HG02678 (cell line): Measurements from ENCODE around the gene MTHFD2L.
A peak's percentile ranks its signal among the peaks of the same experiment; 100 is the strongest.
"Not testable (repeated sequence)": the region's sequence is repeated elsewhere in the genome, so short reads cannot be mapped to it uniquely, and the experiment has no call there.

Source experiments
- ATAC-seq: cut with Tn5 transposase; IDR thresholded peaks from one replicate; pipeline ENCODE4 v1.9.1; 2021; ENCODE audit warnings: mild to moderate bottlenecking, moderate library complexity; ENCODE audit not compliant: unreplicated experiment

MTHFD2L gene

DNA sequence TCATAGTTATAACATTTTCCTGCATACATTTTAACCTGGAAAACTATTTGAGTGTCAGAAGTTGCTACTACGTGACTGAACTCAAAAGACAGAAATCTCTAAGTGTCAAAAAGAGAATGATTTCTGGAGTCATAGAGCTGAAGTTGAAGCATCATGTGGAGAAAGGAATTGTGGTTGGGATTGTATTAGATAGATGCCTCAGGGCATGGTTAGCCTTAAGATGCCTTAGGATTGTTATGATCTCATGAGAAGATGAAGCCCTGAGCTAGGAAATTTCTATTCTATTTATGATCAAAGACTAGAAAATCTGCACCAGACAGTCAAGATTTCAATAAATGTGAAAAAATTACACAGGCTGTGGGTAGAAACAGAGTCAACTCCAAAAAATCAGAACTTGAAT lies 170.6 kb downstream of the MTHFD2L start:
- ATAC-seq = no peak

DNA sequence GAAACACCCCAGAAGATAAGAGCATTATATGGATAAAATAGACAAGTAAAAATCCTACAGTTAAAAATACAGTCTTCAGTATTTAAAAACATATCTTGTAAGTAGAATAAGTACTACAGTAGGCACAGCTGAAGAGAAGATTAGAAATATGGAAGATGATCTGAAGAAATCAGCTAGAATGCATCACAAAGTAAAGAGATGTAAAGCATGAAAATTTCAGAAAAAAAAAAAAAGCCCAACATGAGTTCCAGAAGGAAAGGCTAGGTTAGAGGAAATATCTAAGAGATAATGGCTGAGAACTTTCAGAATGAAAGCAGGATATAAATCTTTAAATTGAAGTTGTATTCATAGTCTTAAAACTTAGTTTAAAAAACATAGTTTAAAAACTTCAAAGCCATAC lies 171.4 kb downstream of the MTHFD2L start:
- ATAC-seq = no peak

DNA sequence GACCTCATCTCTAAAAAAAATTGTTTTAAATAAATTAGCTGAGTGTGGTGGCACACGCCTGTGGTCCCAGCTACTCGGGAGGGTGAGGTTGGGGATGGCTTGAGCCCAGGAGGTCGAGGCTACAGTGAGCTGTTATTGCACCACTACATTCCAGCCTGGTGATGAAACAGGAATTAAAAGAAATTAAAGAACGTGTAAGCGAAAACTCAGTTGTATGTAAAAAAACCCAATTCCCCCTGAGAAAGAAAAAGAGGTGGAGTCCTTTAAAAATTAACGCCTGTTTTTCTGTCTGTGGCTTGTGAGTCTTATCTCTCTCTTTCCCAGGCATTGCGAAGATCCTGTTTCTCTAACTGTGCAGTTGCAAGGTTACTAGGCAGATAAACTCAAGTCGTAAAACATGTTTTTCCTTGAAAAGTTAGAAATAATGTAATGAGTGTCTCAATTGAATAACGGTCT lies 172.4 kb downstream of the MTHFD2L start:
- no peak for ATAC-seq

GRCh38 chr4:74331252-74331651 lies 173.3 kb downstream of the MTHFD2L start:
- ATAC-seq = no peak

DNA sequence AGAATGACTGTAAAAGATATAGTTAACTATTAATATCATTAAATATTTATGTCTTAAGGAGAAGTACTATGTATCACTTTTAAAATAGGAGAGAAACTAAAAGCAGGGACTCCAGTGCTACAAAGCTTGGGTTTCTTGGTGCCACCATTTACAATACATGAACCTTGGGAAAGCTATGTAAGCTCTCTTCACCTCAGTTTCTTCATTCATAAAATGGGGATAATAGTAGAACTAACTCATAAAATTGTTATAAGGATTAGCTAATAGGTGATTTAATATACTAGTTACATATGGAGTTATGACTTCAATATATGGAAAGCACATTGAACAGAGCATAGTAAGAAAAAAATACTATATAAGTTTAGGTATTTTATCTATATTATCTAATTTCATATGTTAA lies 174.0 kb downstream of the MTHFD2L start:
- ATAC-seq = no peak

- no peak for ATAC-seq
Observed at GRCh38 chr4:74334636-74335035, 176.7 kb downstream of the MTHFD2L start.

DNA sequence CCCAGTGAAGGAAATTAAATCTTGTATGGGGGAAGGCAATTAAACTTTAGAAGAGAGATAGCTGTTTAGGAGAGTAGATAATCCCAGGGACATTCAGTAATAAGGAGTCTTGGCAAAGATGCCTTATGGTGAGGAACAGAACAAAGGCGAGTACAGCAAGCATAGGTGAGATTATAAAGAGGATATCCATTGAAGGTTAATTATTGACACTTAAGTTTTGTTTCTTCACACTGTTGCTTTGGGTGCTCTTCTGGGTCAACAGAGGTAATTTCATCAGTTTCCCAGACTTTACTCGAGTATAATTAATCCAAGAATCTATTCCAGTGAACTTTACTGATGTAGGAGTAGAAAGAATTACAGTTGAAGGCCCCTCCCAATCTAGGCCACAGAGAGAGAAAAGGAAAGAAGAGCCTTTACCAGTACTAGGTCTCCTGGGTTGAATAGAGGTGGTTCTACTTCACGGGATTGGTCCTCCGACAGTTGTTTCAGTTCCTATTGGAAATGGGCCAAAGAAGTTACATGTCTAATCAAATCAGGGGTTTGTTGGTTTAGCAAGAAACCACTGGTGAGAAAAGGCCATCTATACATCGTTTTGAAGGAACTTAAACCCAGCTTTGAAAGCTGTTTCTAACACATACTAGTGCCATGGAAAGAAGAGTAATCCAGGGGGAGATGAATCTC lies 177.6 kb downstream of the MTHFD2L start:
- ATAC-seq = peak; percentile 87

GRCh38 chr4:74338792-74339333 lies 180.9 kb downstream of the MTHFD2L start:
- no peak for ATAC-seq

DNA sequence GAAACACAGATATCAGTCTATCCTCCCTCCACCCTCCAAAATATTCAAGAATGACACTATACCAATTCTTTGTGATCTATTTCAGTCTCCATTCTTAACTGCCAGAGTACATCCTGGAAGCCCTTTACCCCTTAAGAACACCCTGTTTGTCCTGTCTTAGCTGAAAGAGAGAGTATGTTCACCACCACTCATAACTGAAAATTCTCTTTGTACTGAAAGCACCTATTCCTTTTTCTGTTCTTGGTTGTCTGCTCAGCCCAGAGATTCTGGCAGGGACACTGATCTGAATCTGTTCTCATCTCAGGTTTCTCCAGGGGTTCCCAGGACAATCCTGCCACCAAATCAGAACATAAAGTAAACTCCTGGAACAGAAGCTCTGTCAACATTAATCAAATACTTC lies 181.6 kb downstream of the MTHFD2L start:
- ATAC-seq = peak; percentile 42

GRCh38 chr4:74340421-74340820 lies 182.5 kb downstream of the MTHFD2L start:
- not testable (repeated sequence) for ATAC-seq

DNA sequence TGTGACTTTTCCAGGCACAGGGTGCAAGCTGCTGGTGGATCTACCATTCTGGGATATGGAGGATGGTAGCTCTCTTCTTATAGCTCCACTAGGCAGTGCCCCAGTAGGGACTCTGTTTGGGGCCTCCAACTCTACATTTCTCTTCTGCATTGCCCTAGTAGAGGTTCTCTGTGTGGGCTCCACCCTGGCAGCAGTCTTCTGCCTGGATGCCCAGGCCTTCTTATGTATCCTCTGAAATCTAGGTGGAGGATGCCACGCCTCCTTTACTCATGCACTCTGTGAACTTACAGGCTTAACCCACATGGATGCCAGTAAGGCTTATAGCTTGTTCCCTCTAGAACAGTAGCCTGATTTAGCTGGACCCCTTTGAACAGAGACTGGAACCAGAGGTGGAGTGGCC lies 186.1 kb downstream of the MTHFD2L start:
- no peak for ATAC-seq
